Measurements from ENCODE around the gene AKAP12. TPM values are rescaled to one million over a fixed set of nuclear protein-coding genes. Genes with fewer than 3 reads are reported as not detected.

Gene AKAP12
- total and polyA plus RNA-seq, 2 experiments from 2014 or later = 90.1 to 137 TPM

DNA sequence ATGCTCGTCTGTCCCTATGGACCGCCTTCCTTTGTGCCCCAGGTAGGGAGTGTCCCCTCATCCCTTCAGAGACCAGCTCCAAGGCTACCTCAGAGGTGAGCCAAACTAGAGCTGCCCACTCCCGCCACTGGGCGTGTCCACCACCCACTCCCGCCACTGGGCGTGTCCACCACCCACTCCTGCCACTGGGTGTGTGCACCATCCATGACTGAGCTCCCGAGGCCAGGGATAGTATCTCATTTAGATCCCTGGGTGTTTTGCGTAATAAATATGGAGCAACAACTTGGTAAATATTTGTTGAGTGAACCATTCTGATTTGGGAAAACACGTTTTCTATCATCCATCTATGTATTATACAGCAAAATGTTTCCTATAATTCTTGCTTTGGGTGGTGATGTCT lies 82.8 kb downstream of the AKAP12 start:
- ATAC-seq = no peak

More for the DNA sequence above, 82.8 kb downstream of the AKAP12 start:
- H3K4me1 ChIP-seq (ENCODE audit: insufficient read depth) = peaks cover 5% of the 10 kb centered on the region; the same call in 1 of the 2 replicates
- no peak for DNase-seq (ENCODE audit: low spot score)
- no peaks in the 10 kb centered on the region; the same call in none of the 2 replicates for H4K20me1 ChIP-seq (replicated peaks; ENCODE audit: insufficient read depth)
- H3K4me1 Mint-ChIP-seq = peaks cover 26% of the 10 kb centered on the region
- H3K27me3 ChIP-seq (ENCODE audit: insufficient read depth) = peaks cover 4% of the 10 kb centered on the region; the same call in 1 of the 2 replicates
- H3K36me3 Mint-ChIP-seq (ENCODE audit: low read depth) = peaks cover 4% of the 10 kb centered on the region; the same call in 2 of the 3 replicates
- H3K9me2 ChIP-seq (ENCODE audit: insufficient read depth) = no peaks in the 10 kb centered on the region
- no peak overlapping the region for H3K27ac Mint-ChIP-seq
- H3K4me2 ChIP-seq = no peak overlapping the region
- no peak overlapping the region for H2AFZ ChIP-seq
- H3K36me3 ChIP-seq (ENCODE audit: insufficient read depth) = no peaks in the 10 kb centered on the region; the same call in 1 of the 2 replicates
- peaks cover 23% of the 10 kb centered on the region for H3K27me3 Mint-ChIP-seq (ENCODE audit: insufficient read depth, low read depth, poor library complexity)
- H3K9me3 Mint-ChIP-seq = no peaks in the 10 kb centered on the region; the same call in 2 of the 3 replicates
- peaks cover 6% of the 10 kb centered on the region; the same call in 1 of the 2 replicates for H3F3A ChIP-seq (replicated peaks; ENCODE audit: low read depth)
- 0 out of 2 replicates have a peak overlapping the region, but pooled peaks have one; percentile 50 for H3K27ac ChIP-seq (ENCODE audit: low read depth)
- H3K79me2 ChIP-seq (replicated peaks; ENCODE audit: insufficient read depth) = peaks cover 38% of the 10 kb centered on the region
- no peak for TF ChIP-seq ZNF331 (CRISPR knock-in tag; IDR thresholded peaks at IDR 0.05; ENCODE audit: low read depth)
- TF ChIP-seq, protein P1, sequence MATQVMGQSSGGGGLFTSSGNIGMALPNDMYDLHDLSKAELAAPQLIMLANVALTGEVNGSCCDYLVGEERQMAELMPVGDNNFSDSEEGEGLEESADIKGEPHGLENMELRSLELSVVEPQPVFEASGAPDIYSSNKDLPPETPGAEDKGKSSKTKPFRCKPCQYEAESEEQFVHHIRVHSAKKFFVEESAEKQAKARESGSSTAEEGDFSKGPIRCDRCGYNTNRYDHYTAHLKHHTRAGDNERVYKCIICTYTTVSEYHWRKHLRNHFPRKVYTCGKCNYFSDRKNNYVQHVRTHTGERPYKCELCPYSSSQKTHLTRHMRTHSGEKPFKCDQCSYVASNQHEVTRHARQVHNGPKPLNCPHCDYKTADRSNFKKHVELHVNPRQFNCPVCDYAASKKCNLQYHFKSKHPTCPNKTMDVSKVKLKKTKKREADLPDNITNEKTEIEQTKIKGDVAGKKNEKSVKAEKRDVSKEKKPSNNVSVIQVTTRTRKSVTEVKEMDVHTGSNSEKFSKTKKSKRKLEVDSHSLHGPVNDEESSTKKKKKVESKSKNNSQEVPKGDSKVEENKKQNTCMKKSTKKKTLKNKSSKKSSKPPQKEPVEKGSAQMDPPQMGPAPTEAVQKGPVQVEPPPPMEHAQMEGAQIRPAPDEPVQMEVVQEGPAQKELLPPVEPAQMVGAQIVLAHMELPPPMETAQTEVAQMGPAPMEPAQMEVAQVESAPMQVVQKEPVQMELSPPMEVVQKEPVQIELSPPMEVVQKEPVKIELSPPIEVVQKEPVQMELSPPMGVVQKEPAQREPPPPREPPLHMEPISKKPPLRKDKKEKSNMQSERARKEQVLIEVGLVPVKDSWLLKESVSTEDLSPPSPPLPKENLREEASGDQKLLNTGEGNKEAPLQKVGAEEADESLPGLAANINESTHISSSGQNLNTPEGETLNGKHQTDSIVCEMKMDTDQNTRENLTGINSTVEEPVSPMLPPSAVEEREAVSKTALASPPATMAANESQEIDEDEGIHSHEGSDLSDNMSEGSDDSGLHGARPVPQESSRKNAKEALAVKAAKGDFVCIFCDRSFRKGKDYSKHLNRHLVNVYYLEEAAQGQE (IDR thresholded peaks at IDR 0.05; ENCODE audit: unreplicated experiment) = no peak
- TF ChIP-seq, protein P2, sequence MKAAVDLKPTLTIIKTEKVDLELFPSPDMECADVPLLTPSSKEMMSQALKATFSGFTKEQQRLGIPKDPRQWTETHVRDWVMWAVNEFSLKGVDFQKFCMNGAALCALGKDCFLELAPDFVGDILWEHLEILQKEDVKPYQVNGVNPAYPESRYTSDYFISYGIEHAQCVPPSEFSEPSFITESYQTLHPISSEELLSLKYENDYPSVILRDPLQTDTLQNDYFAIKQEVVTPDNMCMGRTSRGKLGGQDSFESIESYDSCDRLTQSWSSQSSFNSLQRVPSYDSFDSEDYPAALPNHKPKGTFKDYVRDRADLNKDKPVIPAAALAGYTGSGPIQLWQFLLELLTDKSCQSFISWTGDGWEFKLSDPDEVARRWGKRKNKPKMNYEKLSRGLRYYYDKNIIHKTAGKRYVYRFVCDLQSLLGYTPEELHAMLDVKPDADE (IDR thresholded peaks at IDR 0.05) = no peak
- no peak for TF ChIP-seq JUNB (IDR thresholded peaks at IDR 0.05; ENCODE audit: unreplicated experiment)
- no peak for TF ChIP-seq ZNF114 (CRISPR knock-in tag; IDR thresholded peaks at IDR 0.05)
- TF ChIP-seq POLR2AphosphoS5 (IDR thresholded peaks at IDR 0.05; ENCODE audit: low read depth) = no peak
- TF ChIP-seq EZH2 (IDR thresholded peaks at IDR 0.05; ENCODE audit: low read depth, unreplicated experiment) = no peak
- no peak for TF ChIP-seq NANOG (IDR thresholded peaks at IDR 0.05; ENCODE audit: borderline replicate concordance)
- no peak for TF ChIP-seq EZH2phosphoT487 (IDR thresholded peaks at IDR 0.05; ENCODE audit: unreplicated experiment)
- TF ChIP-seq STAT1 (IDR thresholded peaks at IDR 0.05; ENCODE audit: unreplicated experiment) = no peak
- no peak for TF ChIP-seq CREB1 (CRISPR knock-in tag; IDR thresholded peaks at IDR 0.05; ENCODE audit: low read depth)
- TF ChIP-seq, protein P3, sequence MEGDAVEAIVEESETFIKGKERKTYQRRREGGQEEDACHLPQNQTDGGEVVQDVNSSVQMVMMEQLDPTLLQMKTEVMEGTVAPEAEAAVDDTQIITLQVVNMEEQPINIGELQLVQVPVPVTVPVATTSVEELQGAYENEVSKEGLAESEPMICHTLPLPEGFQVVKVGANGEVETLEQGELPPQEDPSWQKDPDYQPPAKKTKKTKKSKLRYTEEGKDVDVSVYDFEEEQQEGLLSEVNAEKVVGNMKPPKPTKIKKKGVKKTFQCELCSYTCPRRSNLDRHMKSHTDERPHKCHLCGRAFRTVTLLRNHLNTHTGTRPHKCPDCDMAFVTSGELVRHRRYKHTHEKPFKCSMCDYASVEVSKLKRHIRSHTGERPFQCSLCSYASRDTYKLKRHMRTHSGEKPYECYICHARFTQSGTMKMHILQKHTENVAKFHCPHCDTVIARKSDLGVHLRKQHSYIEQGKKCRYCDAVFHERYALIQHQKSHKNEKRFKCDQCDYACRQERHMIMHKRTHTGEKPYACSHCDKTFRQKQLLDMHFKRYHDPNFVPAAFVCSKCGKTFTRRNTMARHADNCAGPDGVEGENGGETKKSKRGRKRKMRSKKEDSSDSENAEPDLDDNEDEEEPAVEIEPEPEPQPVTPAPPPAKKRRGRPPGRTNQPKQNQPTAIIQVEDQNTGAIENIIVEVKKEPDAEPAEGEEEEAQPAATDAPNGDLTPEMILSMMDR (conservative IDR thresholded peaks at IDR 0.05; ENCODE audit: low read depth in 2 of 2) = no peak
- TF ChIP-seq, protein P4, sequence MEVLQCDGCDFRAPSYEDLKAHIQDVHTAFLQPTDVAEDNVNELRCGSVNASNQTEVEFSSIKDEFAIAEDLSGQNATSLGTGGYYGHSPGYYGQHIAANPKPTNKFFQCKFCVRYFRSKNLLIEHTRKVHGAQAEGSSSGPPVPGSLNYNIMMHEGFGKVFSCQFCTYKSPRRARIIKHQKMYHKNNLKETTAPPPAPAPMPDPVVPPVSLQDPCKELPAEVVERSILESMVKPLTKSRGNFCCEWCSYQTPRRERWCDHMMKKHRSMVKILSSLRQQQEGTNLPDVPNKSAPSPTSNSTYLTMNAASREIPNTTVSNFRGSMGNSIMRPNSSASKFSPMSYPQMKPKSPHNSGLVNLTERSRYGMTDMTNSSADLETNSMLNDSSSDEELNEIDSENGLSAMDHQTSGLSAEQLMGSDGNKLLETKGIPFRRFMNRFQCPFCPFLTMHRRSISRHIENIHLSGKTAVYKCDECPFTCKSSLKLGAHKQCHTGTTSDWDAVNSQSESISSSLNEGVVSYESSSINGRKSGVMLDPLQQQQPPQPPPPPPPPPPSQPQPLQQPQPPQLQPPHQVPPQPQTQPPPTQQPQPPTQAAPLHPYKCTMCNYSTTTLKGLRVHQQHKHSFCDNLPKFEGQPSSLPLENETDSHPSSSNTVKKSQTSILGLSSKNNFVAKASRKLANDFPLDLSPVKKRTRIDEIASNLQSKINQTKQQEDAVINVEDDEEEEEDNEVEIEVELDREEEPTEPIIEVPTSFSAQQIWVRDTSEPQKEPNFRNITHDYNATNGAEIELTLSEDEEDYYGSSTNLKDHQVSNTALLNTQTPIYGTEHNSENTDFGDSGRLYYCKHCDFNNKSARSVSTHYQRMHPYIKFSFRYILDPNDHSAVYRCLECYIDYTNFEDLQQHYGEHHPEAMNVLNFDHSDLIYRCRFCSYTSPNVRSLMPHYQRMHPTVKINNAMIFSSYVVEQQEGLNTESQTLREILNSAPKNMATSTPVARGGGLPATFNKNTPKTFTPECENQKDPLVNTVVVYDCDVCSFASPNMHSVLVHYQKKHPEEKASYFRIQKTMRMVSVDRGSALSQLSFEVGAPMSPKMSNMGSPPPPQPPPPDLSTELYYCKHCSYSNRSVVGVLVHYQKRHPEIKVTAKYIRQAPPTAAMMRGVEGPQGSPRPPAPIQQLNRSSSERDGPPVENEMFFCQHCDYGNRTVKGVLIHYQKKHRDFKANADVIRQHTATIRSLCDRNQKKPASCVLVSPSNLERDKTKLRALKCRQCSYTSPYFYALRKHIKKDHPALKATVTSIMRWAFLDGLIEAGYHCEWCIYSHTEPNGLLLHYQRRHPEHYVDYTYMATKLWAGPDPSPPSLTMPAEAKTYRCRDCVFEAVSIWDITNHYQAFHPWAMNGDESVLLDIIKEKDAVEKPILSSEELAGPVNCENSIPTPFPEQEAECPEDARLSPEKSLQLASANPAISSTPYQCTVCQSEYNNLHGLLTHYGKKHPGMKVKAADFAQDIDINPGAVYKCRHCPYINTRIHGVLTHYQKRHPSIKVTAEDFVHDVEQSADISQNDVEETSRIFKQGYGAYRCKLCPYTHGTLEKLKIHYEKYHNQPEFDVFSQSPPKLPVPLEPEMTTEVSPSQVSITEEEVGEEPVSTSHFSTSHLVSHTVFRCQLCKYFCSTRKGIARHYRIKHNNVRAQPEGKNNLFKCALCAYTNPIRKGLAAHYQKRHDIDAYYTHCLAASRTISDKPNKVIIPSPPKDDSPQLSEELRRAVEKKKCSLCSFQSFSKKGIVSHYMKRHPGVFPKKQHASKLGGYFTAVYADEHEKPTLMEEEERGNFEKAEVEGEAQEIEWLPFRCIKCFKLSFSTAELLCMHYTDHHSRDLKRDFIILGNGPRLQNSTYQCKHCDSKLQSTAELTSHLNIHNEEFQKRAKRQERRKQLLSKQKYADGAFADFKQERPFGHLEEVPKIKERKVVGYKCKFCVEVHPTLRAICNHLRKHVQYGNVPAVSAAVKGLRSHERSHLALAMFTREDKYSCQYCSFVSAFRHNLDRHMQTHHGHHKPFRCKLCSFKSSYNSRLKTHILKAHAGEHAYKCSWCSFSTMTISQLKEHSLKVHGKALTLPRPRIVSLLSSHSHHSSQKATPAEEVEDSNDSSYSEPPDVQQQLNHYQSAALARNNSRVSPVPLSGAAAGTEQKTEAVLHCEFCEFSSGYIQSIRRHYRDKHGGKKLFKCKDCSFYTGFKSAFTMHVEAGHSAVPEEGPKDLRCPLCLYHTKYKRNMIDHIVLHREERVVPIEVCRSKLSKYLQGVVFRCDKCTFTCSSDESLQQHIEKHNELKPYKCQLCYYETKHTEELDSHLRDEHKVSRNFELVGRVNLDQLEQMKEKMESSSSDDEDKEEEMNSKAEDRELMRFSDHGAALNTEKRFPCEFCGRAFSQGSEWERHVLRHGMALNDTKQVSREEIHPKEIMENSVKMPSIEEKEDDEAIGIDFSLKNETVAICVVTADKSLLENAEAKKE (CRISPR knock-in tag; IDR thresholded peaks at IDR 0.05) = no peak
- no peak overlapping the region for H3K4me3 Mint-ChIP-seq
- no peak overlapping the region for H3K4me3 ChIP-seq

All from GM23338 (cell line).